GM19193 (cell line): ENCODE measurements around the gene CTNNBL1.

Experiments used
- POLR2A ChIP-seq: IDR thresholded peaks from 4 replicates; pipeline ENCODE4 v1.6.1; 2011; ENCODE audit not compliant: insufficient read depth, insufficient read length; ENCODE audit errors: extremely low read depth

CTNNBL1 gene

DNA sequence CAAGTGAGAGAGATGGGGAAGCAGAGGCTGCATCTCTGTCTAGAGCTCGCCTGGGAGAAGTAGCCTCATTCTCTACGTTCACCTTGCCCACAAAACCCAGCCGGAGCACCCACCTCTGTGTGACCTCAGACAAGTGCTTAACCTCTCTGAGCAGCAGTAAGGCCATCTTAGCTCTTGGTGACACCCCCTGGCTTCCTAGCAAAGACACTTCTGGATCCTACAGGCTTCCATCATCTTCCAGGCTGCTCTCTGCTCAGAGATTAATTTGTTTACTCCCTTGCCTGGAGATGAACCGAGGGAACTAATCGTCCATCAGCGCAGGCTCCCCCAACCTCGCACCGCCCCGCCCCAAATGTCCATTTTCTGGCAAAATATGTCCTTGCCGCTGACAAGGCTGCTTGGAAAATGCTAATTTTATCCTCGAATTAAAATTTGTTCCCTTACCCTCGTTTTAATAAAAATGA, 24.0 kb upstream of the CTNNBL1 start:
- TF ChIP-seq POLR2A, result no peak

- TF ChIP-seq POLR2A, result no peak
Measured at GRCh38 chr20:37670351-37670791, 23.5 kb upstream of the CTNNBL1 start.

DNA sequence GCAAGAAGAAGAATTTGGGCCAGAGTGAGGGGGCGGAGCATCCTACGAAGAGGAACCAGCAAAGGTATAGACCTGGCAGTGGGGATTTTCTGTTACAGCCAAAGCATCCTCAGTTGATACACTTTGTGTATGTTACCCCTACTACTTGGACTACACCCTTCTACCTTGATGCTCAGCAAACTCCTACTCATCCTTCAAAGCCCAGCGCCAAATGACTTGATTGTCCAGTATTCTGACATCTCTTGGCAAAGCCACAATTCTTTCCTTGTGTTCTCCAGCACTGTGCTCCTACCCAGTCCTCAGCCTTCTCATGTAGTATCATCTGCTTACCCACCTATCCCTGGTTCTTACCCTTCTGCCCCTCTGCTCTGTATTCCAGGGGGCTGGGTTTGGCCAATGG, 21.7 kb upstream of the CTNNBL1 start:
- no peak for TF ChIP-seq POLR2A

- TF ChIP-seq POLR2A, result no peak
Measured at GRCh38 chr20:37673444-37673843, 20.4 kb upstream of the CTNNBL1 start.

- TF ChIP-seq POLR2A, result no peak
Measured at GRCh38 chr20:37676440-37676839, 17.4 kb upstream of the CTNNBL1 start.

DNA sequence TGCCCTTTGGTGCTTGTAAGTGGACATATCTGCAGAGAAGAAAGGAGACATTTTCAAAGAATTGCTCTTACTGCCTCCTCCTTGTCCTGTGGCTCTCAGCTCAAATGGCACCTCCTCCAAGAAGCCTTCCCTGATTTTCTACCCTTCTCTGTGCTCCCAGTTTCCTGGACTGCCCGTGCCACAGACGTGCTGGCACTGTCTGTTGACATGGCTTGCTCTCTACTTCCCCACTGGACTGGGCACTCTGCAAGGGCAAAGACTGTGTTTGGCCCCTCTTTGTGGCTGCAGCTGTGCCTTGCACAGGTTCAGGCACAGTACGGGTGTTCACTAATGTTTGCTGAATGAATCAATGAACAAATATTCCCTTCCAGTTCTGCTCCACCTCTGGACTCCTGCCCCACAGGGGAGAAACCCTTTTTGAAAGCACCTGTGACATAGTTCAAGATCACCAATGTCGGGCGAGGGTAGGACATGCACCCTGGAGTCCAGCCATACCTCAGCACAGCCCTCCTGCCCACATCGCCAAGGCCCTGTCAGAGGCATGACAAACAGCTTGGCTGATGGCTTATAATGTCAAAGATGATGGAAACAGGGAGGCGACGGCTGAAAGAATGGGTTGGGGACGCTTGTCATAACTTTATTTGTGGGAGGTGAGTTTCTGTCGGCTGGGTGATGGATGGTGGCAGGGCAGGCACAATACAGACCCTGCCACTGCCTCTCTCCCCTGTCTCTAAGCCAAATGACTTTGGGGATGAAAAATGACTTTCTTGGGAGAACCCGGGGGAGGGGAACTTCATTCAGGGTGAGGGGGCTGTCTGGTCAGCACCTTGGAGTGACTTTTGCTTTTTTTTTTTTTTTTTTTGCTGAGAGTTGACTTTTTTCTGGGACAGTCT, 15.6 kb upstream of the CTNNBL1 start:
- TF ChIP-seq POLR2A, result no peak

GRCh38 chr20:37680420-37680819, 13.4 kb upstream of the CTNNBL1 start:
- no peak for TF ChIP-seq POLR2A

GRCh38 chr20:37681384-37682112, 12.3 kb upstream of the CTNNBL1 start:
- no peak for TF ChIP-seq POLR2A

DNA sequence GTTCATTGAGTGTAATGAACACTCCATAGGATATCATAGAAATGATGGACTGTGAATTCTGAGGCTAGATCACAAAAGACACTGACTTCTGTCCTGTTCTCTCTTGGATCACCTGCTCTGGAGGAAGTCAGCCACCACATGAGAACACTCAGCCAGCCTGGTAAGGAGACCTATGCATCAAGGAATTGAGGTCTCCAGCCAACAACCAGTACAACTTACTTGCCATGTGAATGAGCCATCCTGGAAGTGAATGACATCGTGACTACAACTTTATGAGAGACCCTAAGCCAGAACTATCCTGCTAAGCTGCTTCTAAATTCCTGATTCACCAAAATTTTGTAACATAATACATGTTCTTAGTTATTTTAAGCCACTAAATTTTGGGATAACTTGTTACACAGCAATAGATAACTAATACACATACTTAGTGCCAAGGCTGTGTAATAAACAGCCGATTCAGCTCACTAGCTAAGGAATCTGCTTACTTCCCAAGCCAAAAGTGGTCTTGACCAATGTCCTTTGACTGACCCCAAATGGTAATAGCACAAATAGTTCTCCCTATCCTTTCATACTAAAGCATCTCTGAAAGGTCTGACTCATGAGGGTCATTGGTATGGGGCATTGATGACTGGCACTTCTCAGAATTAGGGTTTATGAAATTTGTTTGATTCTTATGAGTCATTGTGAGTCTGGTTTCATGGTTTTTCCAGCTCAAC, 6.9 kb upstream of the CTNNBL1 start:
- no peak for TF ChIP-seq POLR2A

DNA sequence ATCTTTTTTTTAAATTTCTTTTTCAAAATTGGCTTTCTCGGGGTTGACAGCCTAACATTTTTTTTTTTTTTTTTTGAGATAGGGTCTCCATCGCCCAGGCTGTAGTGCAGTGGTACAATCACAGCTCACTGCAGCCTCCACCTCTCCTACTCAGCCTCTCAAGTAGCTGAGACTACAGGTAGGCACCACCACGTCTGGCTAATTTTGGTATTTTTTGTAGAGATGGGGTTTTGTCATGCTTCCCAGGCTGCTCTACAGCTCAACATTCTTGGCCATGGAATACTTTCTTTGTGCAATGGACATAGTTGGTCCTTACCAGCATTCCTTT, 6.4 kb upstream of the CTNNBL1 start:
- no peak for TF ChIP-seq POLR2A

DNA sequence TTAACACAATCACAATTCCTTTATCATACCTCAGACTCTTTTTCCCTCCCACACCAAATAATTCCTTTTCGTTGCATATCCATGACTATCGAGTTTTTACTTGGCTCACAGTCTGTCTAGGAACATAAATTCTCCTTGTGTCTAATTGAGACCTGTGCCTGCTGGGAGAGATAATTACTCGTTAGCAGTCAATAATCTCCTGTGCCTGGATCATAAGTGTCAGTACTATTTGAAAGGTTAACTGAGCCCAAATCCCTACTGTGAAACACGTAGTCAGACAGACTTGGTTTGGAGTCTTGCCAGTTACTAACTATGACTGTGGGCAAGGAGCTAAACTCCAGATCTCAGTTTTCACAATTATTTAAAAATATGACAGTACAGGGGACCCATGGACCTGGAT, 5.7 kb upstream of the CTNNBL1 start:
- TF ChIP-seq POLR2A, result no peak

- no peak for TF ChIP-seq POLR2A
Measured at GRCh38 chr20:37690626-37691369, 3.0 kb upstream of the CTNNBL1 start.

DNA sequence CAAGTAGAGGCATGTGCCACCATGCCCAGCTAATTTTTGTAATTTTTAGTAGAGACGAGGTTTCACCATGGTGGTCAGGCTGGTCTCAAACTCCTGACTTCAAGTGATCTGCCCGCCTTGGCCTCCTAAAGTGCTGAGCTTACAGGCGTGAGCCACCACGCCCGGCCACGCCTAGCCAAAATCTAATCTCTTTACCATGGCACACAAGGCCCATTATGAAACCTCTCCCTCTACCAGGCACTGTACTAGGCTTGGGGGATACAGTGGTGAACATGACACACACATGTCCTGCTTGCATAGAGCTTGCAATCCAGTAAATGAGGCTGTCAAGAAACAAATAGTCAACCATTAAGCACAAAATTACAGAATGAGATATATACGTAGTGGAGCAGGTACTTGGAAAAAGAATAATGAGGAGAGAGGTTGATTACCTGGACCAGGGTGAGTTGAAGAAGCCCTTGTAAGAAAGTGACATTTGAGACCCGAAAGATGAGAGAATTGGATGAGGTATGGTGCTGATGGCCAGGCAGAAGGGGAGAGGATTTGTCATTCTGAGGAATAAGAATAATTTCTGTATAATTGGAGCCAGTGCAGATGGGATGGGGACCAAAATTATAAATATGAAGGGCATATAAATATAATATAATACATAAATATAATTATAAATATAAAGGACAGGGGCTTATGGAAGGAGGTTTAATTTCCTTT, 1.2 kb upstream of the CTNNBL1 start:
- no peak for TF ChIP-seq POLR2A

GRCh38 chr20:37693242-37693634, 592 bp upstream of the CTNNBL1 start:
- TF ChIP-seq POLR2A, result no peak
